Type B pancreatic cell (in vitro differentiated cells): ENCODE results near the gene TTC21B. TPM values are rescaled to one million over a fixed set of nuclear protein-coding genes. Genes with fewer than 3 reads are reported as not detected.

Experiments used
- DNase-seq: peaks from one replicate; pipeline ENCODE4 v3.0.0; 2021; ENCODE audit warnings: mixed read lengths; ENCODE audit not compliant: unreplicated experiment; ENCODE audit errors: extremely low spot score
- H3K27ac Mint-ChIP-seq: 2 replicates; pipeline ENCODE4 v1.8.0; 2021; ENCODE audit warnings: mild to moderate bottlenecking, mixed read lengths
- H3K27me3 Mint-ChIP-seq: 2 replicates; pipeline ENCODE4 v1.8.0; 2021; ENCODE audit warnings: mixed read lengths
- H3K36me3 Mint-ChIP-seq: 2 replicates; pipeline ENCODE4 v1.8.0; 2021; ENCODE audit warnings: mixed read lengths
- H3K4me1 Mint-ChIP-seq: one replicate; pipeline ENCODE4 v1.8.0; 2021; ENCODE audit warnings: mixed read lengths; ENCODE audit not compliant: unreplicated experiment
- H3K4me3 Mint-ChIP-seq: 2 replicates; pipeline ENCODE4 v1.8.0; 2021; ENCODE audit warnings: mild to moderate bottlenecking, mixed read lengths
- H3K9me3 Mint-ChIP-seq: 2 replicates; pipeline ENCODE4 v1.8.0; 2021; ENCODE audit warnings: mixed read lengths
- CTCF ChIP-seq: fragments of 200-600 bp; sonication (generic); conservative IDR thresholded peaks from 2 replicates; pipeline ENCODE4 v1.5.0; 2021; ENCODE audit warnings: antibody characterized with exemption, mild to moderate bottlenecking
- total RNA-seq: library from RNA; stranded (reverse); gene quantifications from 2 replicates; pipeline ENCODE4 v1.2.1, GENCODE V29; 2021; ENCODE audit warnings: low replicate concordance

The TTC21B gene
- total RNA-seq, 1 donor from 2014 or later: 25.8 TPM

DNA sequence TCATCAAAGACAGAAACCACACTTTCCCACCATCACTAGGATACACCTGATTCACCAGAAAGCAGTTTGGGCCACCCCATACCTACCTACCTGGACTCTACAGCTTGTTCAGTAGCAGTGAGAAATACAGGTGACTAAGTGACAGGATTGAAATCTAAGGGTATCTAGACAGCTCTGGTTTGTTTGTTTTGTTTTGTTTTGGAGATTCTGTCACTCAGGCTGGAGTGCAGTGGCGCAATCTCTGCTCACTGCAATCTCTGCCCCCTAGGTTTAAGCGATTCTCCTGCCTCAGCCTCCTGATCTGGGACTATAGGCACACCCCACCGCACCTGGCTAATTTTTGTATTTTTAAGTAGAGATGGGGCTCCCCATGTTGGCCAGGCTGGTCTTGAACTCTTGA, 3.1 kb downstream of the TTC21B start:
- no peaks in the 10 kb centered on the region for H3K27me3 Mint-ChIP-seq
- H3K4me3 Mint-ChIP-seq: no peak overlapping the region
- TF ChIP-seq CTCF: no peak
- H3K9me3 Mint-ChIP-seq: no peaks in the 10 kb centered on the region
- H3K27ac Mint-ChIP-seq: no peak overlapping the region
- DNase-seq: no peak
- H3K36me3 Mint-ChIP-seq: no peaks in the 10 kb centered on the region
- H3K4me1 Mint-ChIP-seq: no peaks in the 10 kb centered on the region

DNA sequence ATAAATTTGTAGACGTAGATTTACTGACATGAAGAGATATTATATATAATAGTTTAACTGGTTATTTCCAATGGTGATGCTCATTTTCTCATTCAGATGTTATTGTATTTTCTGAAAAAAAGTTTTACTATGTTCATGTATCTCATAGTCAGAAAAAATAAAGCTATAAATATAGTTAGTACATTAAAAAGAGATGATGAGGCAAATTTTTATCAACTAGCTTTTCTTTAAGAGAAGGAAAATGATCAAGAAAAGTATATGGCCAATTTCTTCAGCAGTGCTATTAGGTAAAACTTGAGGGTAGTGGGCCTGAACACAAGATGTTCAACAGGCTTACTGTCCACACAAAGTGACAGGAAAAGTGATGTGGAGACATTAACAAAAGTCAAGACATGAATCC, 11.7 kb downstream of the TTC21B start:
- TF ChIP-seq CTCF: no peak
- no peak for DNase-seq
- H3K27me3 Mint-ChIP-seq: no peaks in the 10 kb centered on the region
- H3K27ac Mint-ChIP-seq: no peak overlapping the region
- no peaks in the 10 kb centered on the region for H3K9me3 Mint-ChIP-seq
- H3K36me3 Mint-ChIP-seq: peaks cover 43% of the 10 kb centered on the region
- no peak overlapping the region for H3K4me3 Mint-ChIP-seq
- no peaks in the 10 kb centered on the region for H3K4me1 Mint-ChIP-seq

DNA sequence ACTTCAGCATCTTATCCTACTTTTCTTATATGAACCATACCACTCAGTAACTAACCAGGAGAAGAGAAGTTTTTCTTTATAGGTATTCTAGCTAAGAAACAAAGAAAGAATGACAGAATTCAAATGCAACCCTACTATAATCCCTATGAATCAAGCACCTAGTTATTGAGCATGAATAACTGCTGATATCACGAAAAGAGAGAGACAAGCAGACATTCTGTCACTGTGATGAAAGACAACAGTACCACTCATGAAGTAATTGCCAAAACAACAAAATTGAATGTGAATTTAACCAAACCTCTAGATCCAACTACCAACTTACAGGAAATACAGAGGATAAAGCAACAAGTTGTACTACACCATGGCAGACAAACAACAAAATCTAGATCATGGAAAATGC, 15.3 kb downstream of the TTC21B start:
- DNase-seq: no peak
- no peaks in the 10 kb centered on the region for H3K9me3 Mint-ChIP-seq
- no peak overlapping the region for H3K27ac Mint-ChIP-seq
- H3K36me3 Mint-ChIP-seq: peaks cover 46% of the 10 kb centered on the region
- no peaks in the 10 kb centered on the region for H3K4me1 Mint-ChIP-seq
- no peak overlapping the region for H3K4me3 Mint-ChIP-seq
- TF ChIP-seq CTCF: no peak
- no peaks in the 10 kb centered on the region for H3K27me3 Mint-ChIP-seq

DNA sequence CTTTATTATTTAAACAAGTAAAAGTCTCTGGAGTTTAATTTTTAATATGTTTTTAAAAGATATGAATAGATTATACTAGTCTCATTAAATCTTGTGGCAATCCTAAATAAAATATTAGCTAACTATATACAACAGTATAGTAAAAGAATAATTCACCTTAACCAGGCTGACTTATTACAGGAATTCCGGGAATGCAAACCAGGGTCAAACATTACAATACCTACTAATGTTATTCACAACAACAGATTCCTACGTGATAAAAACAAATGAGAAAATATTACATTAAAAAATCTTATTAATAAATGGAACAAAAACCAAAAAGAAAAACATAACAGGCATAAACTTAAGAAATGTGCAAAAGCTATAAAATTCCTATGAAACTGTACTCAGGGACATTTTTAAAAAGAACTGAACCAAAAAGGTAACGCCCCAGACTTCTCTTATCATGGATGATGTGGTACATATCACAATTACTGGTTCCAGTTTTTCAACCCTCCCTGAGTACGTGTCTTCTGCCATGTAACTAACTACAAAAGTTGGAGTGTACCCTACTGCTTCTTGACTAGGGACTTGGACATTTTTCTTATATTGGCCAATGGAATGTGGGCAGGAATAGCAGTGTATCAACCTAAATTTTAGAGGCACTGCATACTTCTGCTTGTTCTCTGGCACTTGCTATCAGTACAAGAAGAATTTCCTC, 20.2 kb downstream of the TTC21B start:
- no peak overlapping the region for H3K27ac Mint-ChIP-seq
- no peak for TF ChIP-seq CTCF
- no peak overlapping the region for H3K4me3 Mint-ChIP-seq
- H3K27me3 Mint-ChIP-seq: no peaks in the 10 kb centered on the region
- H3K9me3 Mint-ChIP-seq: no peaks in the 10 kb centered on the region
- DNase-seq: no peak
- H3K4me1 Mint-ChIP-seq: no peaks in the 10 kb centered on the region
- peaks cover 27% of the 10 kb centered on the region for H3K36me3 Mint-ChIP-seq

DNA sequence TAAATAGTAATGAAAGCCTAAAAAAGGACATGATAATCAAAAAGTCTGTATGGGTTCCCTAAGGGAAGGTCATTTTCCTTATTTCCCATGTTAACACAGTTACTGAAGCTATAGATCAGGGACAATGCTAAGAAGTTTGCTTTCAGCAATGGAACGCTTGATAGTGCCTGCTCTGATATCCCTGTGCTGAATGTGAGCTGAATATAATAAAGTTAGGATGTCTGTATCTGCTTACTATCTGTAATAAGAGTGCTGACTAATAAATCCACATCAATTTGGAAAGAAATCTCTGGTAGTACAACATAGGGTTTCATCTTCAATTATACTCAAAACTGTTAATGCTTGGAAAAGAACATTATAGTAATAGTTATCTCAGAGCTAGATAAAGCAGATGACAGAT, 25.8 kb downstream of the TTC21B start:
- no peaks in the 10 kb centered on the region for H3K27me3 Mint-ChIP-seq
- H3K36me3 Mint-ChIP-seq: peaks cover 33% of the 10 kb centered on the region
- no peak overlapping the region for H3K27ac Mint-ChIP-seq
- H3K9me3 Mint-ChIP-seq: no peaks in the 10 kb centered on the region
- no peak for DNase-seq
- H3K4me3 Mint-ChIP-seq: no peak overlapping the region
- TF ChIP-seq CTCF: no peak
- no peaks in the 10 kb centered on the region for H3K4me1 Mint-ChIP-seq

DNA sequence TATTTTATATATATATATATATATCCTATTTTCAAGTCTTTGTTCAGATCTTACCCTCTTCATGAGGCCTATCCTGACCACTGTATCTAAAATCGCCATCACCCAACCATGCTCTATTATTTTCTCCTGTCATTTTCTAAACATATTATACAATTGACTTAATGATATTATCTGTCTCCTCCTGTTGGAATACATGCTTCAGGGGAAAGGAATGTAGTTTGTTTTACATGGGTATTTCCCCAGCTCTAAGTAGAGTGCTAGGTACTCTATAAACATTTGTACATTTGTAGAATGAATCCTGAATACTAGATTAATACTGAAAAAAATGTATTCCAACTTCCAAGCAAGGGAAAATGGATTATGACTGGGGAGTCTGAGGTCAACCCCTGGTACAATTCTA, 26.2 kb downstream of the TTC21B start:
- no peak for DNase-seq
- Mint-ChIP-seq H3K4me1 (no peaks in the 10 kb centered on the region), H3K4me3 (no peak overlapping the region), H3K27ac (no peak overlapping the region), H3K27me3 (no peaks in the 10 kb centered on the region), H3K9me3 (no peaks in the 10 kb centered on the region), H3K36me3 (peaks cover 35% of the 10 kb centered on the region)
- no peak for TF ChIP-seq CTCF
